Osteoblast (primary cell): ENCODE data around the gene EHBP1. TPM values are rescaled to one million over a fixed set of nuclear protein-coding genes. Genes with fewer than 3 reads are reported as not detected.

Source experiments
- DNase-seq: peaks from one replicate; pipeline ENCODE4 v3.0.0; 2011; ENCODE audit warnings: low spot score, mixed read lengths; ENCODE audit not compliant: insufficient read length; ENCODE audit errors: missing footprints
- H2AFZ ChIP-seq: 2 replicates; pipeline ENCODE4 v1.6.0; 2011; ENCODE audit warnings: mild to moderate bottlenecking, low read length
- H3K27ac ChIP-seq: 2 replicates; pipeline ENCODE4 v1.5.1; 2011; ENCODE audit warnings: mild to moderate bottlenecking, low read depth, low read length, moderate library complexity
- H3K27me3 ChIP-seq: 2 replicates; pipeline ENCODE4 v1.6.0; 2012; ENCODE audit warnings: mild to moderate bottlenecking, control low read depth, inconsistent platforms, low read length, moderate library complexity; ENCODE audit not compliant: insufficient read depth
- H3K36me3 ChIP-seq: 2 replicates; pipeline ENCODE4 v1.5.1; 2011; ENCODE audit warnings: mild to moderate bottlenecking, low read length, control low read depth, moderate library complexity; ENCODE audit not compliant: insufficient read depth
- H3K4me1 ChIP-seq: 2 replicates; pipeline ENCODE4 v1.5.1; 2011; ENCODE audit warnings: mild to moderate bottlenecking, low read length, control low read depth, moderate library complexity; ENCODE audit not compliant: insufficient read depth
- H3K4me2 ChIP-seq: 2 replicates; pipeline ENCODE4 v1.6.0; 2011; ENCODE audit warnings: mild to moderate bottlenecking, low read length; ENCODE audit not compliant: insufficient read depth
- H3K4me3 ChIP-seq: fragments of 200-600 bp; sonication (generic); 3 replicates; pipeline ENCODE4 v1.5.1; 2012; ENCODE audit warnings: mild to moderate bottlenecking, low read length, inconsistent platforms; ENCODE audit not compliant: insufficient read depth
- H3K79me2 ChIP-seq: 2 replicates; pipeline ENCODE4 v1.6.0; 2012; ENCODE audit warnings: mild to moderate bottlenecking, low read length, control low read depth, inconsistent platforms; ENCODE audit not compliant: insufficient read depth
- H3K9me3 ChIP-seq: 2 replicates; pipeline ENCODE4 v1.5.1; 2011; ENCODE audit warnings: low read depth, low read length, control low read depth
- H4K20me1 ChIP-seq: 2 replicates; pipeline ENCODE4 v1.6.0; 2012; ENCODE audit warnings: mild to moderate bottlenecking, low read length, control low read depth; ENCODE audit not compliant: insufficient read depth
- total RNA-seq: library from RNA; depleted of rRNA; stranded (reverse); fragments of >200 nt; gene quantifications from 2 replicates; pipeline ENCODE4 v1.2.3, GENCODE V29; 2012
- TF ChIP-seq, protein P1 (sequence below): IDR thresholded peaks from 2 replicates; pipeline ENCODE4 v1.5.1; 2011; ENCODE audit warnings: mild to moderate bottlenecking, low read depth, low read length, moderate library complexity; ENCODE audit errors: extremely low read depth

The EHBP1 gene
- total RNA-seq, 1 donor: 96.3 TPM

DNA sequence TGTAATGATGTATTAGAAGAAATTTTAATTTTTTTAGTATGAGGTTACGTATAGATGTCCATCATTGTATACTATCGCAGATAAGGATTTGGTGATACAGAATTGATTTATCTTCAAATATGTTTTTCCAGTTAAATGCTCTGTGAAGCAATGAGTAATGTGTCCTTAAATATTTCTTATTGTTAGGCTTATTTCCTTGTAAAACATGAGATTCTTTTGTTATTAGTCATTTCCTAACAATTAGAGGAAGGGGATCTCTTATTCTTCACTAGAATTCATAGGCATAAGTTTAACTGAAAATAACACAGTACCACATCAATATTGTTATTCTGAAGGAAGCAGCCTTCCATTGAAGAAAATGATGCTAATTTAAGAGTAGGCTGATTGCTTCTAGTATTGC lies 329.7 kb downstream of the EHBP1 start:
- H2AFZ ChIP-seq: no peak overlapping the region
- H3K4me2 ChIP-seq: no peak overlapping the region
- no peak overlapping the region for H3K27ac ChIP-seq
- H3K36me3 ChIP-seq: no peaks in the 10 kb centered on the region
- no peak overlapping the region for H3K4me3 ChIP-seq
- no peaks in the 10 kb centered on the region for H4K20me1 ChIP-seq
- H3K79me2 ChIP-seq: no peaks in the 10 kb centered on the region
- H3K9me3 ChIP-seq: no peaks in the 10 kb centered on the region
- H3K27me3 ChIP-seq: no peaks in the 10 kb centered on the region
- H3K4me1 ChIP-seq: no peaks in the 10 kb centered on the region
- no peak for DNase-seq
- TF ChIP-seq, protein P1, sequence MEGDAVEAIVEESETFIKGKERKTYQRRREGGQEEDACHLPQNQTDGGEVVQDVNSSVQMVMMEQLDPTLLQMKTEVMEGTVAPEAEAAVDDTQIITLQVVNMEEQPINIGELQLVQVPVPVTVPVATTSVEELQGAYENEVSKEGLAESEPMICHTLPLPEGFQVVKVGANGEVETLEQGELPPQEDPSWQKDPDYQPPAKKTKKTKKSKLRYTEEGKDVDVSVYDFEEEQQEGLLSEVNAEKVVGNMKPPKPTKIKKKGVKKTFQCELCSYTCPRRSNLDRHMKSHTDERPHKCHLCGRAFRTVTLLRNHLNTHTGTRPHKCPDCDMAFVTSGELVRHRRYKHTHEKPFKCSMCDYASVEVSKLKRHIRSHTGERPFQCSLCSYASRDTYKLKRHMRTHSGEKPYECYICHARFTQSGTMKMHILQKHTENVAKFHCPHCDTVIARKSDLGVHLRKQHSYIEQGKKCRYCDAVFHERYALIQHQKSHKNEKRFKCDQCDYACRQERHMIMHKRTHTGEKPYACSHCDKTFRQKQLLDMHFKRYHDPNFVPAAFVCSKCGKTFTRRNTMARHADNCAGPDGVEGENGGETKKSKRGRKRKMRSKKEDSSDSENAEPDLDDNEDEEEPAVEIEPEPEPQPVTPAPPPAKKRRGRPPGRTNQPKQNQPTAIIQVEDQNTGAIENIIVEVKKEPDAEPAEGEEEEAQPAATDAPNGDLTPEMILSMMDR: no peak

GRCh38 chr2:63035660-63036059 lies 330.1 kb downstream of the EHBP1 start:
- Histone ChIP-seq H2AFZ (no peak overlapping the region), H3K79me2 (no peaks in the 10 kb centered on the region), H3K27me3 (no peaks in the 10 kb centered on the region), H3K9me3 (no peaks in the 10 kb centered on the region), H3K4me3 (no peak overlapping the region), H3K27ac (no peak overlapping the region), H3K4me1 (no peaks in the 10 kb centered on the region), H3K36me3 (no peaks in the 10 kb centered on the region), H3K4me2 (no peak overlapping the region), H4K20me1 (no peaks in the 10 kb centered on the region)
- no peak for DNase-seq
- TF ChIP-seq, protein P1: no peak

- TF ChIP-seq, protein P1: no peak
- Histone ChIP-seq H3K27me3 (no peaks in the 10 kb centered on the region), H3K27ac (no peak overlapping the region), H3K9me3 (no peaks in the 10 kb centered on the region), H3K4me3 (no peak overlapping the region), H3K79me2 (no peaks in the 10 kb centered on the region), H3K4me1 (no peaks in the 10 kb centered on the region), H4K20me1 (no peaks in the 10 kb centered on the region), H3K36me3 (no peaks in the 10 kb centered on the region), H3K4me2 (no peak overlapping the region), H2AFZ (no peak overlapping the region)
- no peak for DNase-seq
These were observed 332.5 kb downstream of the EHBP1 start for GRCh38 chr2:63038034-63038433.

- Histone ChIP-seq H3K36me3 (peaks cover 3% of the 10 kb centered on the region), H3K4me1 (no peaks in the 10 kb centered on the region), H3K4me3 (no peak overlapping the region), H3K79me2 (no peaks in the 10 kb centered on the region), H4K20me1 (peaks cover 3% of the 10 kb centered on the region), H3K9me3 (no peaks in the 10 kb centered on the region), H3K27ac (no peak overlapping the region), H3K27me3 (no peaks in the 10 kb centered on the region), H3K4me2 (no peak overlapping the region), H2AFZ (no peak overlapping the region)
- DNase-seq: no peak
- TF ChIP-seq, protein P1: no peak
These were observed 335.1 kb downstream of the EHBP1 start for GRCh38 chr2:63040586-63040985.
